22Rv1 (cell line): ENCODE data around the gene TMEM192.

Experiments used
- H3K27ac ChIP-seq: fragments of 450-650 bp; 2 replicates; pipeline ENCODE4 v1.5.1; 2017
- CTCF ChIP-seq: fragments of 450-650 bp; IDR thresholded peaks from 2 replicates; pipeline ENCODE4 v1.5.1; 2017; ENCODE audit warnings: mild to moderate bottlenecking
- ZFX ChIP-seq: fragments of 450-650 bp; IDR thresholded peaks from 2 replicates; pipeline ENCODE4 v1.6.1; 2017; ENCODE audit warnings: antibody characterized with exemption, borderline replicate concordance

TMEM192 gene

GRCh38 chr4:165112368-165113121 is at the start of gene TMEM192:
TSS of gene TMEM192 (minus strand) at chr4:165112860. CDS start at chr4:165112773, 87 bp downstream.
- peak within 1 kb of the TSS; percentile 77 for H3K27ac ChIP-seq
- TF ChIP-seq CTCF (no peak), ZFX (no peak)

GRCh38 chr4:165158762-165159161 is 46.1 kb upstream of the TMEM192 start:
- no peak overlapping the region for H3K27ac ChIP-seq
- TF ChIP-seq ZFX (no peak), CTCF (no peak)

DNA sequence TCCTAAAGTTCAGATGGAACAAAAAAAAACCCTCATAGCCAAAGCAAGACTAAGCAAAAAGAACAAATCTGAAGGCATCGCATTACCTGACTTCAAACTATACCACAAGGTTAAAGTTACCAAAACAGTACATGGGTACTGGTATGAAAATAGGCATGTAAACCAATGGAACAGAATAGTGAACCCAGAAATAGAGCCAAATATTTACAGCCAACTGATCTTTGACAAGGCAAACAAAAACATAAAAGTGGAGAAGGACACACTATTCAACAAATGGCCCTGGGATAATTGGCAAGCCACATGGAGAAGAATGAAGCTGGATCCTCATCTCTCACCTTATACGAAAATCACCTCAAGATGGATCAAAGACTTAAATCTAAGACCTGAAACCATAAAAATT is 44.2 kb upstream of the TMEM192 start:
- no peak for TF ChIP-seq CTCF
- TF ChIP-seq ZFX = no peak
- no peak overlapping the region for H3K27ac ChIP-seq

DNA sequence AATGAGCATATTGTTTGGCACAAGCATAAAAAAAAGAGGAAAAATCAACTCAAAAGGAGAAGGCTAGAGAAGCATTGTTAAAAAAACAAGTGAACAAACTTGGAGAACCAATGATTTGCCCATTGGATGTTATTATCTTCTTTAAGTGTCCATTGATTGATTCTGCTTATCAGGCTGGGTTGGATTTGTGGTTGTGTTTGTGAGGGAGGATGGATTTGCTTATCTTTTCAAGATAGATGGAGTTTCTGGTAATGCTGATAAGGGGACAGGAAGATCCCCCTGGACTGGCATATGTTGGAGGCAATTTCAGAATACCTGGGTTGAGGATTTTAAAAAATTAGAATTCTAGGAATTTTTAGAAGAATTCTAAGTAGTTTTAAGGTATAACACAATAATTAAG is 41.8 kb upstream of the TMEM192 start:
- H3K27ac ChIP-seq = no peak overlapping the region
- TF ChIP-seq ZFX (no peak), CTCF (no peak)

DNA sequence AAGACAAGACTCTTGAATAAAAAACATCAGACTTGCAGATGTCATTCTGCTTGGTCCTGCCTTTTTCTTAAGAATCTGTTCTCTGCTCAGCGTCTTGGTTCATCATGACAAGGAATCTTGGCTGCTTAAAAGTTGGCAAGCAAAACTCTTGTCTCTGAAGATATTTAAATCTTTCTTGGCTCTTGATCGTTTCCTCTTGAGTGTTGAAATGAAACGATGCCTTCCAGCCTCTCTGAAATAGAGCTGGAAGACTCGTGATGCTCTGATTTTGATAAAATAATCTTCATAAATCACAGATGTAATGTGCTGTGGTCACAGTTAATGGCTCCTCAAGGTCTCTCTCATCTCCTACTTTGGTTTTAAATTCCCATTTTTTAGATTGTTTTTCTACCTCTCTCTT is 39.9 kb upstream of the TMEM192 start:
- no peak overlapping the region for H3K27ac ChIP-seq
- TF ChIP-seq CTCF (no peak), ZFX (no peak)

GRCh38 chr4:165151734-165152133 is 39.1 kb upstream of the TMEM192 start:
- TF ChIP-seq ZFX = no peak
- TF ChIP-seq CTCF = no peak
- no peak overlapping the region for H3K27ac ChIP-seq

GRCh38 chr4:165150545-165150944 is 37.9 kb upstream of the TMEM192 start:
- no peak for TF ChIP-seq CTCF
- no peak for TF ChIP-seq ZFX
- no peak overlapping the region for H3K27ac ChIP-seq
